Sciatic nerve (tissue), 2 donors: ENCODE data around the gene ZNF597. TPM values are rescaled to one million over a fixed set of nuclear protein-coding genes. Genes with fewer than 3 reads are reported as not detected.

Experiments
- ATAC-seq: fragments of 200-7000 bp; cut with Tn5 transposase; one replicate; pipeline ENCODE4 v1.9.1; 2020; ENCODE audit warnings: mild to moderate bottlenecking, moderate library complexity
- DNase-seq: peaks from one replicate; pipeline ENCODE4 v3.0.0-alpha.2; 2020; ENCODE audit warnings: low spot score
- intact Hi-C: fragments of 100-400 bp; cut with DNase I; formaldehyde crosslinking; loops from one replicate; pipeline ENCODE4 v1.14.2; 2022
- total RNA-seq: library from RNA; stranded (reverse); fragmentation: NEBNext Ultra II Directional; extraction: Animal tissue kit (Norgen Biotek cat#: 25700); gene quantifications from one replicate; pipeline ENCODE4 v1.2.1, GENCODE V29; 2021
- donor health status: DM: no; HTN: no; CAD: no.
- donor health status: DM: no; HTN: no; CAD: no.

Gene ZNF597
- total RNA-seq, 1 donor from 2014 or later: 3.2 TPM

GRCh38 chr16:3459401-3460090 lies 16.2 kb upstream of the ZNF597 start:
- ATAC-seq (no peak), DNase-seq (no peak)
- intact Hi-C loops: no loop called here

DNA sequence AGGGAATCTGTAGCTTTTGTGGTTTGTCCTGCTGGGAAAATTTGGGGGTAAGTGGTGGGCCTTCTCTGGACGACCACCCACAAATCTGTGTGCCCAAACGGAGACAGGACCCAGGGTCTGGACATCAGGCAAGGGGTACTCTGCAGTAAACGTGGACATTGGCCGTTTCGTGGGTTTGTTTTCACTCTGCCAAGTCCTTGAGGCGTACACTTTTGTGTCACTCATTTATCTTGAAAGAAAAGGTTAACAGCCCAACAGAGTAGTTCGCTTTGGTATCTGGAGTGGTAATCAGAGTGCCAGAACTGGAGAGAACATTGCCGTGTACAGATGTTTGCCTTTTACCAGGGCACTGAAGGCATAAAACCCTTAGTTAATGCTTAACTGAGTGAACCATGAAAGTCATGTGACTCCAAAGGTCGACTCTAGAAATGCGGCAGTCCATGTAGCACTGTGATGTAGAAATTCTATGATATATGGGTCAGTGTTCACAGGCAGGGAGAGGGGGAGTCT lies 15.6 kb upstream of the ZNF597 start:
- intact Hi-C loops: no loop called here
- ATAC-seq (no peak), DNase-seq (no peak)

DNA sequence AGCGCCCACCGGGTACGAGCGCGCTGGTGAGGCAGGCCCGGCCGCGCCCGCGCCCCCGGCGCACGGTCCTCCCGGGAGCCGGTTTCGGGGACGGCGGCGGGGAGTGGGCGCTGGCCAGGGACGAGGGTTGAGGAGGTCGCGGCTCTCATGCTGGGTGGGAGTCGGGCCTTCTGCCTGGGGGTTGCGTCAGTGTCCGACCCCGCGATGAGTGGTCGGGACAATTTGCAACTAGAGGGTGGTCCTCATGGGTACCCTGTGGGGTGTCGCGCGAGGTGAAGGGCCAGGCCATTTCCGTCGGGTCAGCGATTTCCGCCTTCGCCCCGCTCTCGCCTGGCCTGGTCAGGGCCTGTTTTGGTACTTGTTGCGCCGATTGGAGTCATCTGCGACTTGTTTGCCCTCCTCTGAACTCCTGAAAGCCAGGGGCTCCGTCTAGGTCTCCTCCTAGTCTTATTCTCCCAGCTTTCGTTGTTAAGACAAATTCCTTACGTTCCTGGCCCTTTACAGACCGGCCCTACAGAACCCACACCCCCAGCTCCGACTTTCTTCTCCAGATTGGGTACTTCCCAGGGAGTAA lies 15.1 kb upstream of the ZNF597 start:
- intact Hi-C loops: no loop called here
- DNase-seq (no peak), ATAC-seq (peak; percentile 25)

DNA sequence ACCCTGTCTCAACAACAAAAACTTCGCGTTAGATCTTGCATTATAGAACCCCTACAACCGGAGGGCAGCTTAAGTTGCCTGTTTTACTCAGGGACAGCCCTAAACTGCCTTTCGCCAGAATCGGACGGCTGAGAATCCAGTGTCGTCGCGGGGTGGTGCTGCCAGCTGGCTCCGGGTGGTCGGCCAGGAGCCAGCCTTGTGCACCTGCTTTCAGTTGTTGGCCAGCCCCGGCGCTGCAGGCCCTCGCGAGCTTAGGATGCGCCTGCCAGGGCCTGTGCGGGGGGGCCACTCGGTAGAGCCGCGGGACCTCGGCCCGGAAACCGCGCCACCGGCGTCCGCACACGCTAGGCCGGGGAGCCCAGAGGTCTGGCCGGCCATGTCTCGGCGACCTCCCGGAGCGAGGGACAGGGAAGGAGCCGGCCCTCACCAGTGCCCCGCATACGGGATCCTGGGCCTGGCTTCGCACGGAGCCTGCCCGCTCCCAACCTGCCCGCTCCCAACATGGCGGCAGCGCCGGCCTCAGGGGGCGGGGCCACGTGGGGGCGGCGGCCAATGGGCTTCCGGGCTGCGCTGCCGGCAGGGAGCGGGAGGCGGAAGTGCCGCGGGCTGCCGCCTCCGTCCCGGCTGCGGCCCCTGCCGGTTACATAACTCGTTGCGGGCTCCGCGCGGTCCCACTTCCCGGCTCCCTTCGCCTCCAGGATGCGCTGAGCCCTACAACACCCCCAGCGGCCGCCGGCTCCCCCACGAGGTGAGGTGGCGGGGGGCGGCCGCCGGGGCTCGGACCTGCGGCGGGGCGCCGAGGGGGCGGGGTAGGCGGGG lies 14.3 kb upstream of the ZNF597 start:
- intact Hi-C loops: no loop called here
- peak; percentile 96 for ATAC-seq
- DNase-seq: peak; percentile 92

GRCh38 chr16:3454631-3455147 lies 11.4 kb upstream of the ZNF597 start:
- intact Hi-C loops: no loop called here

DNA sequence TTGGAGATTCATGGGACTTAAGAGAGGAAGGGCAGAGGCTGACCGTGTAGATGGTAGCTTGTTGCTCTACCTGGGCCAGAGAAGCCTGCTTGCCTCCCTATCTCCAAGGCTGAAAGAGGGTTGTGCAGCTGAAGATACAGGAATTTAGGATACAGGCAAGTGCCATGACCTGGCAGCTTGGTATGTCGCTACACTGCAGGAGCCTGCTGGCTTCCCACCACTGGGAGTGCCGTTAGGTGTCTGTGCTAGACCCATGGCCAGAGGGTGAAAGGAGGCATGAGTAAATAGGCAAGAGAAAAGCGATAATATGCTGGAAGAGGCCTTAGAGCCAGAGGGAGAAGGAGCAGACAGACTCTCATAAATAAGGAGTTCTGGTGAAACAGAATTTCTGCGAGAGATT lies 10.8 kb upstream of the ZNF597 start:
- intact Hi-C loops: no loop called here
- ATAC-seq: no peak

More at GRCh38 chr16:3454631-3455147, 11.4 kb upstream of the ZNF597 start:
- DNase-seq (no peak), ATAC-seq (no peak)

DNA sequence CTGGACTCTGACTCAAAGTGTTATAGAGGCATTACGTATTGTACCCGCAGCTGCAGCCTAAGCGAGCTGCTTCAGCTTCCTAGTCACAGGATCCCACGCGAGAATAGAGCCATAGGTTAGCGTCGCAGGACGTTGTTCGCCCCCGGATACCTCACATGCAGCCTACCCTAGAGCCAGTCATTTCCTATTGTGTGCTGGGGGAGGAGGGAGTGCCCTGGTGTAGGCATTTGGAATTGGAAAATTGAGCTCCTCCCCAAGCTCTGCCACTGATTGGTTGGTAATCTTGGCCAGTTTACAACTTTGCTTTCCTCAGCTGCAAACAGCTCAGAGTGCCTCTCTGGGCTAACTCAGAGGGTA lies 706 bp upstream of the ZNF597 start:
- ATAC-seq (peak; percentile 41), DNase-seq (no peak)
- intact Hi-C loops: no loop called here

More for the DNA sequence above, 10.8 kb upstream of the ZNF597 start:
- DNase-seq: no peak

DNA sequence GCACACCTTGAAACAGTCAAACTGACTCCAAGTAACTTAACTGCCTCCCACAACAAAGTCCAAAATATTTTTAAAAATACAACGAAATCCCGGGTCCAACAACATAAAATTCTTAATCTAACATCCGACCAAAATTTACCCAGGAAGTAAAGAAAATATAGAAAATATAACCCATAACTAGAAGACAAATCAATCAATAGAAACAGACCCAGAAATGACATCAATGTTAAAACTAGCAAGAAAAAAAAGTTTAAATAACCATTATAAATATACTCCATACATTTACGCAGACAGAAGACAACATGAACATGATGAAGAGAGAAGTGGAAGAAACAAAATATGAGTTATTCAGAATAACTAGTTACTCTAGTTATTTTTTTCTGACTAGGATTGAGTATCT lies 3.7 kb downstream of the ZNF597 start:
- ATAC-seq: no peak
- no peak for DNase-seq
- intact Hi-C loops: no loop called here

DNA sequence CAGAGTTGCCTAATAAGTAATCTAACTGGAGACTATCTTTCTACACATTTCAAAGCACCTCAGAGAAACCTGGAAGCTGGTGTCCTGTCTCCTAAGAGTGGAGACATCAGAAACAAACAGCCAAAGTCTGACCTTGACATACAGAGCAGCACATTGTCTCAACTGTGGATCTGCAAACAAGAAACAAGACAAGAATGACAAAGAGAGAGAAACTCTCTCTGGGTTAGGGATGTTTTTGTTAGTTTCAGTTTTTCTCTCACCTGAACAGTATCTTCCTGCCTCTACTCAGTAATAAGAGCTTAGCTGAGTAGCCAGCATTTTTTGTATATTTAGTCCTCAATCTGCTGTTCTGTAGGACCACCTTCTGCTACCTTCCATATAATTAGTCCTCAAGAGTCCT lies 8.9 kb downstream of the ZNF597 start:
- intact Hi-C loops: no loop called here
- DNase-seq (no peak), ATAC-seq (no peak)

DNA sequence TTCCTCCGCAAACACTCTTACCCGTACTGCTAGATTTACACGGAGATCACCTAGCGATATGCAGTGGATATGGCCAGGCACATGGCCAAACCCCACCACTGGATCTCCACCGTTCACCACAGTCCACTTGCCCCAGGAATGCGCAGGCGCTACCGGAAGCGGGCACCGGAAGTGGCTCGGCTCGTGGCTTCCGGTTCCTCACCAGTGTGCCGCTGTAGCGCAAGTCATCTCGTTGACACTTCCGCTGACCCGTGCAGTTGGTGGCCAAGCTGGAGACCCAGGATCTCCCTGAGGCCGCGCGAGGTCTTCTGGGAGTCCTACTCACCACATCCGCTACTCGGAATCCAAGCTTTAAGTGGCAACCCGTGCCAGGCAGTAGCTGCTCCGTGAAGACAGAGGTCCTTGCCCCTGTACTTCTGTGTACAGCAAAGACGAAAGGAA lies 11.5 kb downstream of the ZNF597 start:
- intact Hi-C loops: no loop called here
- peak; percentile 66 for DNase-seq
- ATAC-seq: peak; percentile 84

- intact Hi-C loops: no loop called here
- ATAC-seq (no peak), DNase-seq (no peak)
These were observed 29.4 kb downstream of the ZNF597 start for GRCh38 chr16:3413730-3414379.

GRCh38 chr16:3408561-3409197 lies 34.6 kb downstream of the ZNF597 start:
- intact Hi-C loops: loop anchor here (10.0 kb wide), 1 partner anchor 104 kb away; the partner anchor contains the start of genes TIGD7 and ZNF75A
- ATAC-seq: no peak
- no peak for DNase-seq

DNA sequence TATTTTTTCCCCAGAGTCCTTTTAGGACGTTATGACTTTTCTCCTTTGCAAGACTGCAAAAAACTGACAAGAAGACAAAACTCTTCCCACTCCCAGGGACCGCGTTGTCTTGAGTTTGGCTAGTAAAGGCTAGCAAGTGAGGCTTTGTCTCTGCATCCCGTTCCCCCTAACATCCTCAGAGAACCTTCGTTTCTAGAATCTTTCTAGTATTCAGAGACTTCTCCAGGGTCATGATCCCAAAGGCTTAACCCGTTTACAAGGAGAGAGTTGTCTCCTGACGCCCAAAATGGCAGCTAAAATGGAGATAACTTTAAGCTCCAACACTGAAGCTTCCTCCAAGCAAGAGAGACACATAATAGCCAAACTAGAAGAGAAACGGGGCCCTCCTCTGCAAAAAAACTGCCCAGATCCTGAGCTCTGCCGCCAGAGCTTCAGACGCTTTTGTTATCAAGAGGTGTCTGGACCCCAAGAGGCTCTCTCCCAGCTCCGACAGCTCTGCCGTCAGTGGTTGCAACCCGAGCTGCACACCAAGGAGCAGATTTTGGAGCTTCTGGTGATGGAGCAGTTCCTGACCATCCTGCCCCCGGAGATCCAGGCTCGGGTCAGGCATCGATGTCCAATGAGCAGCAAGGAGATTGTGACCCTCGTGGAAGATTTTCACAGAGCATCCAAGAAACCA lies 41.4 kb downstream of the ZNF597 start:
- no peak for ATAC-seq
- intact Hi-C loops: loop anchor here (10.0 kb wide), 1 partner anchor 97 kb away; the partner anchor contains the start of genes TIGD7 and ZNF75A

GRCh38 chr16:3400779-3401688 lies 42.3 kb downstream of the ZNF597 start, which contains the start of the genes ZNF174 and ZSCAN32:
ZNF174 (plus strand) TSS chr16:3401215; CDS start chr16:3402005, 790 bp downstream.
ZSCAN32 (minus strand) TSS chr16:3401004; CDS start chr16:3397557, 3,447 bp downstream.
- peak; percentile 100 for ATAC-seq
- intact Hi-C loops: loop anchor here (10.0 kb wide), 1 partner anchor 96 kb away; the partner anchor contains the start of genes TIGD7 and ZNF75A
- peak; percentile 99 for DNase-seq

More for the DNA sequence above, 41.4 kb downstream of the ZNF597 start:
- DNase-seq: no peak

DNA sequence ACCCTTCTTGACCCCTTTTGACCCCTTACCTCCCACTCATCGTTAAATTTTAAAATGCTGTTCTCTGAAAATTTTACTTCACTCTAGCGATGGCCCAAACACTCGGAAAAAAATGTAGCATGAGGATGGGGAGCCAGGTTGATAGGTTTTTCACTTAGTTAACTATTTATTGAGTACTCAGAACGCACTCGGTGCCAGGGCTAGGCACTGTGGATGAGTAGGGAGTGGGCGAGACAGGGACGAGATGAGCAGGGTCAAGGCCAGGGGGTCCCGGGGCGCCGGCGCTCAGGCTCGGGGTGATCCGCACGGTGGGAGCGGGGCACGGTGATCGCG lies 42.9 kb downstream of the ZNF597 start:
- intact Hi-C loops: loop anchor here (10.0 kb wide), 1 partner anchor 96 kb away; the partner anchor contains the start of genes TIGD7 and ZNF75A
- no peak for DNase-seq
- ATAC-seq: no peak

GRCh38 chr16:3389663-3390338 lies 53.5 kb downstream of the ZNF597 start:
- ATAC-seq (no peak), DNase-seq (no peak)
- intact Hi-C loops: no loop called here
